GM12874 (cell line): ENCODE results near the gene UBP1.

ENCODE experiments used
- TF ChIP-seq, protein P1 (sequence below): IDR thresholded peaks from 2 replicates; pipeline ENCODE4 v1.5.1; 2011; ENCODE audit warnings: low read depth, mild to moderate bottlenecking, control low read depth, low read length, moderate library complexity; ENCODE audit not compliant: insufficient read depth

UBP1 gene

DNA sequence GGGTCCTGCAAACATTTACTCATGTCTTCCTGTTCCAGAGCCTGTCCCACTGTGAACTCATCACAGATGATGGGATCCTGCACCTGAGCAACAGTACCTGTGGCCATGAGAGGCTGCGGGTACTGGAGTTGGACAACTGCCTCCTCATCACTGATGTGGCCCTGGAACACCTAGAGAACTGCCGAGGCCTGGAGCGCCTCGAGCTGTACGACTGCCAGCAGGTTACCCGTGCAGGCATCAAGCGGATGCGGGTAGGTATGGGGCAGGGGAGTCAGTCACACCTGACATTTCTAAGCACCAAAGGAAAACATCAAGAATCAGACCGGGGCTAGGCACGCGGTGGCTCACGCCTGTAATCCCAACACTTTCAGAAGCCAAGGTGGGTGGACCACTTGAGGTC lies 56.3 kb downstream of the UBP1 start:
- TF ChIP-seq, protein P1, sequence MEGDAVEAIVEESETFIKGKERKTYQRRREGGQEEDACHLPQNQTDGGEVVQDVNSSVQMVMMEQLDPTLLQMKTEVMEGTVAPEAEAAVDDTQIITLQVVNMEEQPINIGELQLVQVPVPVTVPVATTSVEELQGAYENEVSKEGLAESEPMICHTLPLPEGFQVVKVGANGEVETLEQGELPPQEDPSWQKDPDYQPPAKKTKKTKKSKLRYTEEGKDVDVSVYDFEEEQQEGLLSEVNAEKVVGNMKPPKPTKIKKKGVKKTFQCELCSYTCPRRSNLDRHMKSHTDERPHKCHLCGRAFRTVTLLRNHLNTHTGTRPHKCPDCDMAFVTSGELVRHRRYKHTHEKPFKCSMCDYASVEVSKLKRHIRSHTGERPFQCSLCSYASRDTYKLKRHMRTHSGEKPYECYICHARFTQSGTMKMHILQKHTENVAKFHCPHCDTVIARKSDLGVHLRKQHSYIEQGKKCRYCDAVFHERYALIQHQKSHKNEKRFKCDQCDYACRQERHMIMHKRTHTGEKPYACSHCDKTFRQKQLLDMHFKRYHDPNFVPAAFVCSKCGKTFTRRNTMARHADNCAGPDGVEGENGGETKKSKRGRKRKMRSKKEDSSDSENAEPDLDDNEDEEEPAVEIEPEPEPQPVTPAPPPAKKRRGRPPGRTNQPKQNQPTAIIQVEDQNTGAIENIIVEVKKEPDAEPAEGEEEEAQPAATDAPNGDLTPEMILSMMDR = no peak

DNA sequence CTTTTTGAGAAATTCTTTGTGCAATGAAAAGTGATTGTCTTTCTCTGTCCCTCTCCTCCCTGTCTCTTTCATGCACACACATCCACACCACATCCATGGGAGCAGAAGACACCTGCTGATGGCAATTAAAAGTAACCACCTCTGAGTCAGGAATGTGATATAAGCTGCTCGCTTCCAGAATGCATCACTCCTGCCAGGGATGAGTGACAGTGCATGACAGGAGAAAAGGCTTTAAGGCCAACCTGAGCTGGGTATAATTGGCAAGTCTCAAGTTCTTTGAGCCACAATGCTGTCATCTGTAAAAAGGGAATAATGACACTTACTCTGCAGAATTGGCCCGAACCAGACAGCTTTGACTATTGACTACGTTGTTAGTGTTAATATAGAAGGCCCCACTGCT lies 59.6 kb downstream of the UBP1 start:
- TF ChIP-seq, protein P1 = no peak

DNA sequence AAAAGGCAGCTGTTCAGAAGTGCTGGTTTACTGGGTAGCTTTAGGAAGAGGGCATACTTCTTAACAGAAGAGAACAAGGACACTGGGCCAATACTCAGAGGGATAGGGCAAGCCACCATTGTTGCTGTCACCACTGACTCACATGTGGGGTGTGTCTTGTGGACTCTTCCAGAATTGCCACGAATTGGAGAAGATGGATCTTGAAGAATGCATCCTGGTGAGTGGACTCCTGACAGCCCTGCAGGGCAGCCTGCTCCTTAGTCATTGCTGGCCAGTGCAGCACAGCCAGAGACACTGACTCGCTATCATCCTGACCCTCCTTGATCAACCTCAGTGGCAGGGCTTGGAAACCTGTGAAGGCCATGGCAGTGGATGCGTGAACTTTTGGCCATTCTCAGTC lies 62.3 kb downstream of the UBP1 start:
- TF ChIP-seq, protein P1 = no peak

DNA sequence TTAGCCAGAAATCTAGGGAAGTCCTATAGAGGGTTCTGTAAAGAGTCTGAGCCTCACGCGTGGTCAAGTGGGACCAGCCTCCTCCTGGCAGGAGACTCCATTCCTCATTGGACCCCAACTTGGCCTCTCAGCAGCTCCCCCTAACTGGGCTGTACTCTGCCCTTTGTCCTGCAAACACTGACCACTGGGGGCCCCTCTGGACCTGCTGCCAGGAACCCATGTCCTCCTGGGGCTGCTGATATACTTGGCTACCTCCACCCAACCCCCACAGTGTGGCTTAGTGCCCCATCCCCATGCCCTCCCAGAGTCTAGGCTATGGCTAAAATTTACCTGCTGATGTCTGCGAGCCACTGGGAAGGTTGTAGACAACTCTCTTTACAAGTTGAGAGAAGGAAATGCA lies 62.7 kb downstream of the UBP1 start:
- TF ChIP-seq, protein P1 = 0 out of 2 replicates have a peak, but pooled peaks have one; percentile 2

GRCh38 chr3:33373082-33373437 lies 67.1 kb downstream of the UBP1 start:
- TF ChIP-seq, protein P1 = no peak

GRCh38 chr3:33372218-33373081 lies 67.8 kb downstream of the UBP1 start:
- TF ChIP-seq, protein P1 = peak; percentile 77

DNA sequence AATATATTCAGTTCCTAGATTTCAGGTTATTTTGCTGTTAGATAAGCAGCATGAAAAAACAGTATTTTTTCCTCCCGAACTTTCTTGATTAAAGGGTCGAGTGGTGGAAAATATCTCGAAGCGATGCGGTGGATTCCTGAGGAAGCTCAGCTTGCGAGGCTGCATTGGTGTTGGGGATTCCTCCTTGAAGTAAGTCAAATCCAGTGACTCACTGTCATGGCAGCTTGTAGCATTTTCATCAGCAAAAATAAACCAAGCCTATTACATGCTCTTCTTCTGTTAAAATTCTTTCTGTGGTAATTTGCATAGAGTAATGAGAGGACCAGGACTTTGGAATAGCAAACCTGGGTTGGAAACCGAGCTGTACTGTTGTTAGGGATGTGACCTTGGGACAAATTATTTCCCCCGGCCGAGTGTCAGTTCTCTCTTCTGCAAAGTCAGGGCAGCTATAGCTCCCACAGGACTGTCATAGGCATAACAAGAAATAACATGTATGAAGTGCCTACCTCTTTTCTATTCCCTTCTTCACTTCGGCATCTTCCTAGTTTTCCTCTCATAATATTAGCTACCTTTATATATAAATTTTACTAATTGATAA lies 75.6 kb downstream of the UBP1 start:
- TF ChIP-seq, protein P1 = no peak
